Tibial nerve (tissue), 4 donors: ENCODE measurements around the gene MS4A8.

Experiments used
- CTCF ChIP-seq, 5 experiments: fragments of 200-600 bp in 3 of 5; fragments of 450-650 bp in 2 of 5; sonication (generic) in 3 of 5; IDR thresholded peaks; one replicate each; pipeline ENCODE4 v1.5.1; 2016 to 2019; ENCODE audit warnings: antibody characterized with exemption in 5 of 5, mild to moderate bottlenecking in 3 of 5, moderate library complexity in 2 of 5
- EP300 ChIP-seq, 2 donors: sonication (generic); formaldehyde crosslinking; IDR thresholded peaks; one replicate each; pipeline ENCODE4 v1.6.1; 2017; ENCODE audit warnings: antibody characterized with exemption in 2 of 2, mild to moderate bottlenecking in 1 of 2
- POLR2A ChIP-seq, 2 donors: fragments of 450-650 bp; IDR thresholded peaks; one replicate each; pipeline ENCODE4 v1.6.1; 2017; ENCODE audit warnings: antibody characterized with exemption in 2 of 2, mild to moderate bottlenecking in 2 of 2, moderate library complexity in 2 of 2

- TF ChIP-seq POLR2A (IDR thresholded peaks at IDR 0.05), result no peak
- TF ChIP-seq CTCF (IDR thresholded peaks at IDR 0.05), result no peak
- no peak for TF ChIP-seq EP300 (IDR thresholded peaks at IDR 0.05)
Observed at GRCh38 chr11:60731586-60731985, 32.2 kb downstream of the MS4A8 start.
